HepG2 (cell line): ENCODE measurements around the gene PDLIM5. TPM values are rescaled to one million over a fixed set of nuclear protein-coding genes. Genes with fewer than 3 reads are reported as not detected.

Experiments
- ATAC-seq: fragments of 200-7000 bp; cut with Tn5 transposase; 3 replicates; pipeline ENCODE4 v1.9.1; 2020; ENCODE audit warnings: mild to moderate bottlenecking, moderate library complexity
- BruUV-seq: library from RNA; stranded (reverse); fragments of 400-500 nt; replicated peaks from 2 replicates; lab custom pipeline; 2021; lab: Mats Ljungman, UMichigan
- CTCF ChIA-PET: fragments of 300-600 bp; formaldehyde crosslinking; extraction: SDS; loops from one replicate; lab custom pipeline; 2021; ENCODE audit warnings: low total read pairs, inconsistent platforms, low intra/inter-chr PET ratio; lab: Yijun Ruan, JAX
- POLR2A ChIA-PET: fragments of 350-600 bp; sonication (Branson Sonifier 250); formaldehyde crosslinking; loops from one replicate; lab custom pipeline; 2020; ENCODE audit warnings: antibody characterized with exemption, inconsistent platforms; lab: Yijun Ruan, JAX
- DNase-seq: peaks from one replicate; pipeline ENCODE4 v3.0.0-alpha.2; 2015; ENCODE audit warnings: low spot score
- FAIRE-seq: peaks from 3 replicates; lab custom pipeline; 2011; peaks lifted over from hg19 to GRCh38; lab: Jason Lieb, UNC
- H2AFZ ChIP-seq: one replicate; pipeline ENCODE4 v1.6.1; 2011; ENCODE audit warnings: low read length, inconsistent platforms
- H3K27ac ChIP-seq: fragments of 300-600 bp; 3 replicates; pipeline ENCODE4 v1.8.0; 2011; ENCODE audit warnings: mixed run types, mild to moderate bottlenecking, mixed read lengths, low read length, inconsistent platforms; ENCODE audit not compliant: insufficient read depth; ENCODE audit errors: extremely low read length
- H3K27me3 ChIP-seq, 2 experiments: fragments of 200-600 bp in 1 of 2; 2 replicates in 1 of 2; 3 replicates in 1 of 2; pipeline versions ENCODE4 v1.6.0 to v1.8.0; 2011; ENCODE audit warnings: low read length in 2 of 2, mild to moderate bottlenecking in 2 of 2, moderate library complexity in 2 of 2, inconsistent platforms in 1 of 2; ENCODE audit not compliant: insufficient read depth in 2 of 2, control insufficient read depth in 1 of 2
- H3K36me3 ChIP-seq, 2 experiments: fragments of 200-600 bp in 1 of 2; replicated peaks in 1 of 2; 2 replicates in 1 of 2; 3 replicates in 1 of 2; pipeline versions ENCODE4 v1.5.1 to v1.8.0; 2011; ENCODE audit warnings: low read length in 2 of 2, inconsistent platforms in 1 of 2; ENCODE audit not compliant: insufficient read depth in 2 of 2, control insufficient read depth in 1 of 2
- H3K4me1 ChIP-seq: 2 replicates; pipeline ENCODE4 v1.5.1; 2012; ENCODE audit warnings: low read length, inconsistent platforms; ENCODE audit not compliant: insufficient read depth
- H3K4me2 ChIP-seq: 2 replicates; pipeline ENCODE4 v1.6.0; 2011; ENCODE audit warnings: low read depth, low read length, inconsistent platforms
- H3K4me3 ChIP-seq, 3 experiments: fragments of 200-600 bp in 1 of 3; sonication (generic), shearing (Covaris generic) in 1 of 3; replicated peaks in 1 of 3; 2 replicates each; pipeline ENCODE4 v1.5.1; 2011 to 2016; ENCODE audit warnings: low read length in 3 of 3, inconsistent platforms in 2 of 3, low read depth in 2 of 3, mild to moderate bottlenecking in 2 of 3, control low read depth in 1 of 3, mixed read lengths in 1 of 3; ENCODE audit not compliant: insufficient read depth in 1 of 3
- H3K79me2 ChIP-seq: one replicate; pipeline ENCODE4 v1.6.1; 2011; ENCODE audit warnings: low read length, inconsistent platforms; ENCODE audit not compliant: insufficient read depth
- H3K9ac ChIP-seq: 2 replicates; pipeline ENCODE4 v1.6.0; 2011; ENCODE audit warnings: mild to moderate bottlenecking, low read depth, low read length, inconsistent platforms; ENCODE audit not compliant: insufficient read depth
- H3K9me3 ChIP-seq: 2 replicates; pipeline ENCODE4 v1.5.1; 2012; ENCODE audit warnings: mild to moderate bottlenecking, low read length
- H4K20me1 ChIP-seq: 2 replicates; pipeline ENCODE4 v1.6.0; 2011; ENCODE audit warnings: inconsistent platforms, mild to moderate bottlenecking, low read length, moderate library complexity; ENCODE audit not compliant: insufficient read depth
- ATF7-NPFF ChIP-seq: sonication (generic); formaldehyde crosslinking; IDR thresholded peaks from 2 replicates; pipeline ENCODE4 v1.8.1; 2023; ENCODE audit warnings: mild to moderate bottlenecking, low read depth, missing genetic modification reagents, moderate library complexity
- BHLHE40 ChIP-seq: IDR thresholded peaks from 2 replicates; pipeline ENCODE4 v1.6.1; 2011; ENCODE audit warnings: low read length, improper control_type of control experiment
- CBX2 ChIP-seq, 2 experiments: fragments of 200-600 bp in 1 of 2; sonication (generic); formaldehyde crosslinking in 1 of 2; IDR thresholded peaks; 2 replicates each; pipeline versions ENCODE4 v1.7.0 to v1.8.1; 2018 to 2022; ENCODE audit warnings: low read depth in 2 of 2, low read length in 1 of 2, mild to moderate bottlenecking in 1 of 2, missing genetic modification reagents in 1 of 2
- ELF4 ChIP-seq: sonication (generic); formaldehyde crosslinking; IDR thresholded peaks from 2 replicates; pipeline ENCODE4 v1.5.0; 2020; ENCODE audit warnings: missing genetic modification reagents, mild to moderate bottlenecking, moderate library complexity, borderline replicate concordance
- HIVEP1 ChIP-seq: sonication (generic); formaldehyde crosslinking; IDR thresholded peaks from 2 replicates; pipeline ENCODE4 v1.4.0; 2020; ENCODE audit warnings: mild to moderate bottlenecking, missing genetic modification reagents
- HNRNPK ChIP-seq: fragments of 200-400 bp; formaldehyde crosslinking; IDR thresholded peaks from 2 replicates; pipeline ENCODE4 v1.6.1; 2018; ENCODE audit warnings: low read length, low read depth, moderate library complexity, mild to moderate bottlenecking; ENCODE audit not compliant: poor library complexity, severe bottlenecking
- MIER2 ChIP-seq: IDR thresholded peaks from 2 replicates; pipeline ENCODE4 v1.6.1; 2016; ENCODE audit warnings: missing biosample characterization, missing genetic modification reagents
- NR3C1 ChIP-seq: sonication (generic); formaldehyde crosslinking; IDR thresholded peaks from 2 replicates; pipeline ENCODE4 v1.4.0; 2020; ENCODE audit warnings: missing genetic modification reagents
- PTBP1 ChIP-seq: fragments of 200-400 bp; formaldehyde crosslinking; IDR thresholded peaks from 2 replicates; pipeline ENCODE4 v1.6.1; 2018; ENCODE audit warnings: low read length, low read depth; ENCODE audit not compliant: poor library complexity, severe bottlenecking
- RFXAP ChIP-seq: sonication (generic); formaldehyde crosslinking; IDR thresholded peaks from 2 replicates; pipeline ENCODE4 v1.4.0; 2020; ENCODE audit warnings: missing genetic modification reagents, borderline replicate concordance
- SIN3A ChIP-seq: IDR thresholded peaks from 2 replicates; pipeline ENCODE4 v1.6.1; 2011; ENCODE audit warnings: low read depth, mild to moderate bottlenecking, control low read depth, low read length, borderline replicate concordance
- SYNCRIP ChIP-seq: fragments of 200-400 bp; formaldehyde crosslinking; IDR thresholded peaks from 2 replicates; pipeline ENCODE4 v1.6.1; 2018; ENCODE audit warnings: mild to moderate bottlenecking, low read depth, low read length; ENCODE audit not compliant: insufficient read depth
- ZBTB39 ChIP-seq: sonication (generic); formaldehyde crosslinking; IDR thresholded peaks from 2 replicates; pipeline ENCODE4 v1.5.0; 2020; ENCODE audit warnings: missing genetic modification reagents
- ZKSCAN5 ChIP-seq: sonication (generic); formaldehyde crosslinking; IDR thresholded peaks from 2 replicates; pipeline ENCODE4 v1.5.1; 2020; ENCODE audit warnings: mild to moderate bottlenecking, missing genetic modification reagents
- ZNF263 ChIP-seq: sonication (generic); formaldehyde crosslinking; IDR thresholded peaks from 2 replicates; pipeline ENCODE4 v1.4.0; 2020; ENCODE audit warnings: missing genetic modification reagents
- ZNF446 ChIP-seq: sonication (generic); formaldehyde crosslinking; IDR thresholded peaks from 2 replicates; pipeline ENCODE4 v1.5.0; 2020; ENCODE audit warnings: mild to moderate bottlenecking, missing genetic modification reagents
- ZNF557 ChIP-seq: sonication (generic); formaldehyde crosslinking; IDR thresholded peaks from 2 replicates; pipeline ENCODE4 v1.4.0; 2020; ENCODE audit warnings: missing genetic modification reagents
- ZNF720 ChIP-seq: sonication (generic); formaldehyde crosslinking; IDR thresholded peaks from 2 replicates; pipeline ENCODE4 v1.4.0; 2020; ENCODE audit warnings: missing genetic modification reagents
- ZSCAN20 ChIP-seq: sonication (generic); formaldehyde crosslinking; IDR thresholded peaks from 2 replicates; pipeline ENCODE4 v1.4.0; 2020; ENCODE audit warnings: missing genetic modification reagents, mild to moderate bottlenecking, borderline replicate concordance
- WGBS: methylation state at CpG from one replicate; pipeline ENCODE4 v1.1.6; 2017; ENCODE audit warnings: low lambda C conversion rate; 5-methylcytosine and 5-hydroxymethylcytosine counted together
- in situ Hi-C: cut with HindIII; loops from 2 replicates; pipeline ENCODE4 v1.10.0; 2017; ENCODE audit warnings: low pct_unique_long_range_greater_than_20kb; ENCODE audit not compliant: extremely low pct_ligation_motif_present
- intact Hi-C: fragments of 100-400 bp; cut with micrococcal nuclease; formaldehyde crosslinking; loops from one replicate; pipeline ENCODE4 v1.10.0; 2022; ENCODE audit not compliant: unreplicated experiment
- polyA plus RNA-seq, 8 experiments: library from polyadenylated mRNA; depleted of rRNA in 3 of 8; stranded (reverse) in 7 of 8; unstranded in 1 of 8; fragments of >200 nt; fragmentation: Illumina TruSeq in 4 of 8; extraction: Trizol in 4 of 8; gene quantifications; 2 replicates each; pipeline versions ENCODE4 v1.2.1 to v1.2.3, GENCODE V29; 2011 to 2016; ENCODE audit warnings: low read depth in 4 of 8, missing spikeins in 1 of 8, mixed read lengths in 1 of 8; ENCODE audit not compliant: insufficient read depth in 1 of 8
- total RNA-seq, 5 experiments: library from RNA; depleted of rRNA; stranded (reverse); fragments of >200 nt; fragmentation: Illumina TruSeq; extraction: Trizol; gene quantifications; 2 replicates each; pipeline ENCODE4 v1.2.3, GENCODE V29; 2016; ENCODE audit warnings: low read depth in 1 of 5

Gene PDLIM5
- total and polyA plus RNA-seq, 2 of the 13 experiments (the other 11 are each of a cell fraction or from before 2014, with no cell fraction given) = 52.8 to 119 TPM

GRCh38 chr4:94550352-94550751 lies 98.6 kb downstream of the PDLIM5 start:
- no peaks in the 10 kb centered on the region; a peak in 2 of 5 replicates for H3K36me3 ChIP-seq
- TF ChIP-seq BHLHE40 = no peak
- TF ChIP-seq ZNF557 (CRISPR knock-in tag) = no peak
- TF ChIP-seq CBX2 (IDR thresholded peaks at IDR 0.05; ENCODE audit: low read depth, low read length) = no peak
- no peak for TF ChIP-seq CBX2 (CRISPR knock-in tag; IDR thresholded peaks at IDR 0.05; ENCODE audit: low read depth)
- no peak for TF ChIP-seq ZKSCAN5 (CRISPR knock-in tag)
- no peak for TF ChIP-seq HNRNPK
- no peak for TF ChIP-seq SIN3A
- no peak for TF ChIP-seq MIER2 (CRISPR knock-in tag)
- TF ChIP-seq ATF7-NPFF = no peak
- no peak for TF ChIP-seq ELF4 (CRISPR knock-in tag)
- no peak for TF ChIP-seq RFXAP (CRISPR knock-in tag)
- no peak for TF ChIP-seq ZNF263 (CRISPR knock-in tag)
- TF ChIP-seq SYNCRIP = no peak
- no peak for TF ChIP-seq ZNF720 (CRISPR knock-in tag)
- no peak for TF ChIP-seq PTBP1
- TF ChIP-seq ZSCAN20 (CRISPR knock-in tag) = no peak
- no peak for TF ChIP-seq ZBTB39
- TF ChIP-seq HIVEP1 = no peak
- no peak for TF ChIP-seq ZNF446 (CRISPR knock-in tag)
- TF ChIP-seq NR3C1 = no peak
- TF ChIP-seq, all 625 proteins: peak for 0
- no peaks in the 10 kb centered on the region for H3K9me3 ChIP-seq
- H3K4me1 ChIP-seq = peaks cover 32% of the 10 kb centered on the region
- no peaks in the 10 kb centered on the region for H4K20me1 ChIP-seq
- H3K27me3 ChIP-seq = no peaks in the 10 kb centered on the region
- 95% methylated on average over 1 of the region's 1 CpG for WGBS
- H3K79me2 ChIP-seq = peaks cover 5% of the 10 kb centered on the region
- H2AFZ ChIP-seq = no peak overlapping the region
- ATAC-seq (no peak), FAIRE-seq (no peak), DNase-seq (no peak)
- ChIA-PET POLR2A (interaction anchor here (1.9 kb wide), 1 partner anchor 96 kb away, joined by 4 read pairs; no protein-coding TSS in a partner anchor), CTCF (no interaction called here)
- no peak overlapping the region for H3K4me2 ChIP-seq
- BruUV-seq = no TSS peak
- in situ Hi-C loops (no loop called here), intact Hi-C loops (no loop called here)
- no peak overlapping the region for H3K27ac ChIP-seq
- no peak overlapping the region for H3K4me3 ChIP-seq
- no peak overlapping the region for H3K9ac ChIP-seq
